GM21390 (cell line): ENCODE data around the gene RPL10A.
"Not testable (repeated sequence)": the region's sequence is repeated elsewhere in the genome, so short reads cannot be mapped to it uniquely, and the experiment has no call there.

Experiments used
- ATAC-seq: cut with Tn5 transposase; IDR thresholded peaks from one replicate; pipeline ENCODE4 v1.9.1; 2021; ENCODE audit not compliant: unreplicated experiment

Gene RPL10A

GRCh38 chr6:35468181-35468979 lies at the start of gene RPL10A:
Gene RPL10A, plus strand, starts transcription at chr6:35468401. Its CDS starts 34 bp downstream, at chr6:35468435.
- ATAC-seq: peak; percentile 83

- ATAC-seq: no peak
These were observed 48.8 kb upstream of the RPL10A start for GRCh38 chr6:35419417-35419816.

- ATAC-seq: no peak
These were observed 48.2 kb upstream of the RPL10A start for GRCh38 chr6:35419961-35420360.

- no peak for ATAC-seq
These were observed 42.9 kb upstream of the RPL10A start for GRCh38 chr6:35425284-35425683.

GRCh38 chr6:35426074-35426473 lies 42.1 kb upstream of the RPL10A start:
- no peak for ATAC-seq

- ATAC-seq: no peak
These were observed 40.8 kb upstream of the RPL10A start for GRCh38 chr6:35427435-35427834.

- no peak for ATAC-seq
These were observed 40.3 kb upstream of the RPL10A start for GRCh38 chr6:35427851-35428321.

- ATAC-seq: no peak
These were observed 39.6 kb upstream of the RPL10A start for GRCh38 chr6:35428421-35429149.

GRCh38 chr6:35429463-35429862 lies 38.7 kb upstream of the RPL10A start:
- no peak for ATAC-seq

- no peak for ATAC-seq
These were observed 35.9 kb upstream of the RPL10A start for GRCh38 chr6:35432291-35432690.

GRCh38 chr6:35432702-35433101 lies 35.5 kb upstream of the RPL10A start:
- not testable (repeated sequence) for ATAC-seq

GRCh38 chr6:35435074-35435837 lies 32.9 kb upstream of the RPL10A start:
- ATAC-seq: no peak

GRCh38 chr6:35436071-35436857 lies 31.9 kb upstream of the RPL10A start:
- no peak for ATAC-seq

GRCh38 chr6:35438378-35439065 lies 29.7 kb upstream of the RPL10A start:
- not testable (repeated sequence) for ATAC-seq

GRCh38 chr6:35439308-35439707 lies 28.9 kb upstream of the RPL10A start:
- no peak for ATAC-seq

GRCh38 chr6:35441205-35441604 lies 27.0 kb upstream of the RPL10A start:
- ATAC-seq: no peak

GRCh38 chr6:35441642-35442041 lies 26.6 kb upstream of the RPL10A start:
- no peak for ATAC-seq

GRCh38 chr6:35442693-35443092 lies 25.5 kb upstream of the RPL10A start:
- no peak for ATAC-seq

GRCh38 chr6:35443341-35444030 lies 24.7 kb upstream of the RPL10A start:
- no peak for ATAC-seq
